ENCODE data around the gene COL18A1.

- TF ChIP-seq CTCF (IDR thresholded peaks at IDR 0.05) (no peak), POLR2A (IDR thresholded peaks at IDR 0.05) (no peak)
These were observed 92.2 kb downstream of the COL18A1 start for GRCh38 chr21:45496968-45497845.
